Caco-2 (cell line): ENCODE measurements around the gene PEX1. TPM values are rescaled to one million over a fixed set of nuclear protein-coding genes. Genes with fewer than 3 reads are reported as not detected.

ENCODE experiments used
- BruUV-seq: library from RNA; stranded (reverse); fragments of 400-500 nt; replicated peaks from 2 replicates; lab custom pipeline; 2021; lab: Mats Ljungman, UMichigan
- CTCF ChIA-PET: fragments of 300-600 bp; sonication (Branson Sonifier 250); formaldehyde crosslinking; loops from one replicate; lab custom pipeline; 2022; ENCODE audit warnings: antibody characterized with exemption; lab: Charles Lee
- POLR2A ChIA-PET: fragments of 300-600 bp; sonication (Branson Sonifier 250); formaldehyde crosslinking; loops from one replicate; lab custom pipeline; 2022; ENCODE audit warnings: antibody characterized with exemption; lab: Charles Lee
- DNase-seq, 2 experiments: peaks; one replicate each; pipeline versions ENCODE4 v3.0.0 to v3.0.0-alpha.2; 2020 to 2022
- H3K27me3 ChIP-seq: replicated peaks from 2 replicates; pipeline ENCODE4 v1.6.0; 2011; ENCODE audit warnings: low read length; ENCODE audit not compliant: control insufficient read depth, insufficient read depth
- H3K36me3 ChIP-seq: 2 replicates; pipeline ENCODE4 v1.5.1; 2011; ENCODE audit warnings: low read length; ENCODE audit not compliant: control insufficient read depth, insufficient read depth
- H3K4me1 ChIP-seq: fragments of 250-450 bp; sonication (Bioruptor Pico); 2 replicates; pipeline ENCODE4 v1.5.1; 2020; ENCODE audit warnings: mild to moderate bottlenecking
- H3K4me3 ChIP-seq: 2 replicates; pipeline ENCODE4 v1.5.1; 2011; ENCODE audit warnings: low read depth, mild to moderate bottlenecking, control low read depth, low read length
- H3K9me3 ChIP-seq: fragments of 250-450 bp; sonication (Bioruptor Pico); 2 replicates; pipeline ENCODE4 v1.5.1; 2020; ENCODE audit warnings: mild to moderate bottlenecking, moderate library complexity
- H3K27ac Mint-ChIP-seq: one replicate; pipeline ENCODE4 v1.8.0; 2022; ENCODE audit warnings: mixed read lengths; ENCODE audit not compliant: unreplicated experiment
- H3K27me3 Mint-ChIP-seq: one replicate; pipeline ENCODE4 v1.8.0; 2022; ENCODE audit warnings: mixed read lengths; ENCODE audit not compliant: insufficient read depth, unreplicated experiment
- H3K36me3 Mint-ChIP-seq: one replicate; pipeline ENCODE4 v1.8.0; 2022; ENCODE audit warnings: mild to moderate bottlenecking, mixed read lengths; ENCODE audit not compliant: insufficient read depth, unreplicated experiment
- H3K4me1 Mint-ChIP-seq: one replicate; pipeline ENCODE4 v1.8.0; 2022; ENCODE audit warnings: low read depth, mixed read lengths; ENCODE audit not compliant: unreplicated experiment
- H3K4me3 Mint-ChIP-seq: one replicate; pipeline ENCODE4 v1.8.0; 2022; ENCODE audit warnings: mild to moderate bottlenecking, moderate library complexity, mixed read lengths; ENCODE audit not compliant: unreplicated experiment
- H3K9me3 Mint-ChIP-seq: one replicate; pipeline ENCODE4 v1.8.0; 2022; ENCODE audit warnings: mixed read lengths; ENCODE audit not compliant: unreplicated experiment
- CTCF ChIP-seq, 2 experiments: fragments of 200-600 bp in 1 of 2; IDR thresholded peaks; 1 replicate in 1 of 2; 2 replicates in 1 of 2; pipeline versions ENCODE4 v1.5.1 to v1.8.0; 2011 to 2022; ENCODE audit warnings: antibody characterized with exemption in 1 of 2, control low read depth in 1 of 2, inconsistent platforms in 1 of 2, low read depth in 1 of 2, low read length in 1 of 2, mild to moderate bottlenecking in 1 of 2, moderate library complexity in 1 of 2; ENCODE audit not compliant: insufficient read depth in 1 of 2, severe bottlenecking in 1 of 2, unreplicated experiment in 1 of 2
- intact Hi-C: fragments of 100-400 bp; cut with micrococcal nuclease; formaldehyde crosslinking; loops from one replicate; pipeline ENCODE4 v1.10.0; 2022; ENCODE audit not compliant: unreplicated experiment
- total RNA-seq: library from RNA; stranded (reverse); gene quantifications from 2 replicates; pipeline ENCODE4 v1.2.3, GENCODE V29; 2022

The PEX1 gene
- total RNA-seq, 1 experiment from 2014 or later = 20.1 TPM

- BruUV-seq = no TSS peak
- intact Hi-C loops = no loop called here
Observed at GRCh38 chr7:92496876-92497275, 31.4 kb downstream of the PEX1 start.

GRCh38 chr7:92489634-92490033 lies 38.7 kb downstream of the PEX1 start:
- Histone ChIP-seq H3K4me1 (no peaks in the 10 kb centered on the region), H3K4me3 (no peak overlapping the region), H3K36me3 (no peaks in the 10 kb centered on the region; the same call in 1 of the 2 replicates), H3K9me3 (no peaks in the 10 kb centered on the region), H3K27me3 (no peaks in the 10 kb centered on the region)
- POLR2A ChIA-PET = no interaction called here
- no peak for TF ChIP-seq CTCF (IDR thresholded peaks at IDR 0.05; ENCODE audit: insufficient read depth in 1 of 2, low read depth in 1 of 2, low read length in 1 of 2, severe bottlenecking in 1 of 2, unreplicated experiment in 1 of 2)
- peaks cover 12% of the 10 kb centered on the region for H3K36me3 Mint-ChIP-seq
- BruUV-seq = no TSS peak
- H3K27me3 Mint-ChIP-seq = no peaks in the 10 kb centered on the region
- no peak for DNase-seq
- CTCF ChIA-PET = no interaction called here
- H3K4me1 Mint-ChIP-seq = no peaks in the 10 kb centered on the region
- intact Hi-C loops = no loop called here
- H3K4me3 Mint-ChIP-seq = no peak overlapping the region
- H3K9me3 Mint-ChIP-seq = no peaks in the 10 kb centered on the region
- H3K27ac Mint-ChIP-seq = no peak overlapping the region

More at GRCh38 chr7:92496876-92497275, 31.4 kb downstream of the PEX1 start:
- no peak overlapping the region for H3K4me3 Mint-ChIP-seq
- ChIA-PET CTCF (no interaction called here), POLR2A (no interaction called here)
- no peak overlapping the region for H3K4me3 ChIP-seq
- no peak for TF ChIP-seq CTCF (IDR thresholded peaks at IDR 0.05; ENCODE audit: insufficient read depth in 1 of 2, low read depth in 1 of 2, low read length in 1 of 2, severe bottlenecking in 1 of 2, unreplicated experiment in 1 of 2)
- H3K27me3 ChIP-seq = no peaks in the 10 kb centered on the region
- no peaks in the 10 kb centered on the region for H3K9me3 Mint-ChIP-seq
- peaks cover 3% of the 10 kb centered on the region; the same call in 1 of the 2 replicates for H3K36me3 ChIP-seq
- H3K36me3 Mint-ChIP-seq = peaks cover 24% of the 10 kb centered on the region
- no peaks in the 10 kb centered on the region for H3K4me1 ChIP-seq
- no peaks in the 10 kb centered on the region for H3K9me3 ChIP-seq
- no peaks in the 10 kb centered on the region for H3K27me3 Mint-ChIP-seq
- no peaks in the 10 kb centered on the region for H3K4me1 Mint-ChIP-seq
- H3K27ac Mint-ChIP-seq = no peak overlapping the region
- DNase-seq = no peak

GRCh38 chr7:92487804-92488203 lies 40.5 kb downstream of the PEX1 start:
- no peak for DNase-seq
- H3K9me3 Mint-ChIP-seq = no peaks in the 10 kb centered on the region
- BruUV-seq = no TSS peak
- Histone ChIP-seq H3K36me3 (no peaks in the 10 kb centered on the region), H3K27me3 (no peaks in the 10 kb centered on the region), H3K9me3 (no peaks in the 10 kb centered on the region), H3K4me3 (no peak overlapping the region), H3K4me1 (no peaks in the 10 kb centered on the region)
- ChIA-PET POLR2A (no interaction called here), CTCF (no interaction called here)
- no peaks in the 10 kb centered on the region for H3K27me3 Mint-ChIP-seq
- peaks cover 12% of the 10 kb centered on the region for H3K36me3 Mint-ChIP-seq
- no peaks in the 10 kb centered on the region for H3K4me1 Mint-ChIP-seq
- H3K27ac Mint-ChIP-seq = no peak overlapping the region
- no peak overlapping the region for H3K4me3 Mint-ChIP-seq
- no peak for TF ChIP-seq CTCF (IDR thresholded peaks at IDR 0.05; ENCODE audit: insufficient read depth in 1 of 2, low read depth in 1 of 2, low read length in 1 of 2, severe bottlenecking in 1 of 2, unreplicated experiment in 1 of 2)
- intact Hi-C loops = no loop called here
